Frontal cortex (tissue), 4 donors: ENCODE measurements around the gene CA5A. TPM values are rescaled to one million over a fixed set of nuclear protein-coding genes. Genes with fewer than 3 reads are reported as not detected.
"Not testable (repeated sequence)": the region's sequence is repeated elsewhere in the genome, so short reads cannot be mapped to it uniquely, and the experiment has no call there.

Experiments used
- DNase-seq, 2 donors: peaks; one replicate each; pipeline ENCODE4 v3.0.0; 2012; ENCODE audit warnings: low spot score in 2 of 2
- FAIRE-seq: peaks from 2 replicates; lab custom pipeline; 2012; peaks lifted over from hg19 to GRCh38; lab: Jason Lieb, UNC
- total RNA-seq: library from RNA; depleted of rRNA; stranded (reverse); fragments of >200 nt; gene quantifications from one replicate; pipeline ENCODE4 v1.2.3, GENCODE V29; 2014
- donor health status: control.
- donor health status: control.
- donor health status: control.

Gene CA5A
- total RNA-seq, 1 donor from 2014 or later, result not detected

DNA sequence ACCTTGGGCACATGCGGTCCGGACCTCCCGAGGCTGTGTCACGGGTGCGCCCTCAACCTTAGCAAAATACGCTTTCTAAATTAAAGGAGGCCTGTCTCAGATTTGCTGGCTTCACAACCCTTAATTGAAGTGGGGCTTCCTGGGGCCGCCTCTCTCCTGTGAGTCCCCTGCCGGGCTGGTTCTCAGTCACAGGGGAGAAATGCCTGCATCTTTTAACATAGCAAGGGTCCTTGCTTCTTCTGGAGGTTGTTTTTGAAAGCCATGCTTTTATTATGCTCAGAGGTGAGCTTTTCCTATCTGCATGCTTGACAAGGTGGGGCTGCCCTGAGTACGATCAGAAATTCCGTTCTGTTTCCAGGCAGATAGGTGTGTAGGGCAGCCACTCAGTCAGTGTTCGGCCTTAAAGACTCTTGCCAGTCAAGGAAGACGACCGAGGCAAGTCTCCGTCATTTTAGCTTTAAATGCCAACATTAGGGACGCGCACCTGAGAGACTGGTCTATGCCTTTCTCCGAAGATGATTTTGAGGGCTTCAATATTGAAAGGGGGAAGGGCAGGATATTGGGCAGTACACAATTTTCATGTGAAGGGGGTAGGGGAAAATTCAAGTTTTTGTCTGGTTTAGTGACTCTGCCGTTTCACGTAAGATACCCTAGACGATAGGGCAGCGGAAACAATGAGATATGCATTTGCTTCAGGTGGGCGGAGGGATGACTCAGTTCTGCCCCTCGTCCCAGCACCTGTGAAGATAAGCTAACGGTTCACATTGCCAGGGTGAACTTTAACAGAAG, 61.5 kb downstream of the CA5A start:
- DNase-seq, result no peak

GRCh38 chr16:87870418-87871291, 65.7 kb downstream of the CA5A start:
- DNase-seq, FAIRE-seq: not testable (repeated sequence)

More for the DNA sequence above, 61.5 kb downstream of the CA5A start:
- no peak for FAIRE-seq

DNA sequence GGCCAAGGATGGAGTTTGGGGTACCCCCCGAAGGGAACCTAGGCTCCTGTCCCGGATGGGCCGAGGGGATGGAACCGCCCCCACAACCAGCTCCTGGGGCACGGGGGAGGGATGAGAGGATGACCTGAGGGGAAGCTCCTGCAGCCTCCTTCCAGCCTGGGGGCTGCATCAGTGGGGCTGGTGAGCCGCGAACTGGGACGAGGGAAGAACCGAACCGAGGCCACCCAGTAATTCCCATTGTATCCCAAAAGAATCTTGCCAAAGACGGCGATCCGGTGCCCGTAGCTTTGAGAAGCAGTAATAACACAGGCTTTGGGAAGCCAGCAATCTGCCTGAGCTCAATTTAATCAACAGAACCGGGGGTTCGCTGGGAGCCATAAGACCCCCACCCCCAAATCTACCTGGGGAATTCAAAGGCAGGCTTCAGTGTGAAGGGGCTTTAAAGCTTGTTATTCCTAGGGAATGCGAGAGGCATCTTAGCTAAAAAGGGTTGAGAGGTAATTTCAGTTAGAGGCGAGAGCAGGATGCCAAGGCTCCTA, 66.4 kb downstream of the CA5A start:
- not testable (repeated sequence) for DNase-seq, FAIRE-seq

- peak in 1 of 2 donors; percentile 70 for DNase-seq
- not testable (repeated sequence) for FAIRE-seq
These were observed 67.1 kb downstream of the CA5A start, which contains the start of gene SLC7A5 for GRCh38 chr16:87869061-87869878. TSS of gene SLC7A5 (minus strand) at chr16:87869507. CDS start at chr16:87869422, 85 bp downstream.

GRCh38 chr16:87868254-87869029, 67.9 kb downstream of the CA5A start:
- DNase-seq, FAIRE-seq: not testable (repeated sequence)

DNA sequence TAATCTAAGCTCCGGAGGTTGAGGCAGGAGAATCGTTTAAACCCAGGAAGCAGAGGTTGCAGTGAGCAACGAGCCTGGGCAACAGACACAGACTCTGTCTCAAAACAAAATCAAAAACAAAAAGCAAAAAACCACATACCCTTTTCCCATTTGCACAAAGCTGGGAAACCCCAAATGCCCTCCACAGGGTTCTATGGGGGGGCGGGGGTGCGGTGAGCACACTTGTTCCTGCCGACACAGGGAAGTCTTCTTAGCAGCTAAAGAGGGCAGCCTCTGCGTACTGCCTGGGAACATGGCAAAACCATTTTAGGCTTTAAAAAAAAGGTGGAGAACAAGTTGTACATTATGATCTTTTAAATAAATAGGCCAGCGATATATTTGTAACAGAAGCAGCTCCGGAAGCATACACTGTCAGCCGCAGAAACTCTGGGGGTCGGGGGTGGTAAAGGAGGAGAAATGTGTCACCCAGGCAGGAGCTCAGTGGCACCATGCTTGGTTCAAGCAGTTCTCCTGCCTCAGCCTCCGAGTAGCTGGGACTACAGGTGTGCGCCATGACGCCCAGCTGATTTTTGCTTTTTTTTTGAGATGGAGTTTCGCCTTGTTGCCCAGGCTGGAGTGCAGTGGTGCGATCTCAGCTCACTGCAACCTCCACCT, 70.3 kb downstream of the CA5A start:
- FAIRE-seq, DNase-seq: not testable (repeated sequence)

- FAIRE-seq (no peak), DNase-seq (no peak)
These were observed 71.9 kb downstream of the CA5A start for GRCh38 chr16:87864331-87864989.

DNA sequence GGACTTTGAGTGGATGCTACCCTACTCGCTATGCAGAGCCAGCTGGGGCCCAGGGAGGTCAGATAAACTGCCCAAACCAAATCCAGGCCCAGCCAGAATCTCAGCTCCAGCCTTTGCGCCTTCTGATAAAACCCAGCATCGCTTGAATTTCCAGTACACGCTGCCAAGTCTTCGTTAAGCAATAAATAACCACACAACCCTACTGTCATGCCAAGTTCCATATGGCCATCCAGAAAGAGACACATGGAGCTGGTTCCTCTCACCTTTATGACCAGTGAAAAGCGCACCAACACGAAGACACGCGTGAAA, 73.0 kb downstream of the CA5A start:
- DNase-seq, FAIRE-seq: not testable (repeated sequence)

- not testable (repeated sequence) for FAIRE-seq
These were observed 73.6 kb downstream of the CA5A start for GRCh38 chr16:87862597-87863326.

DNA sequence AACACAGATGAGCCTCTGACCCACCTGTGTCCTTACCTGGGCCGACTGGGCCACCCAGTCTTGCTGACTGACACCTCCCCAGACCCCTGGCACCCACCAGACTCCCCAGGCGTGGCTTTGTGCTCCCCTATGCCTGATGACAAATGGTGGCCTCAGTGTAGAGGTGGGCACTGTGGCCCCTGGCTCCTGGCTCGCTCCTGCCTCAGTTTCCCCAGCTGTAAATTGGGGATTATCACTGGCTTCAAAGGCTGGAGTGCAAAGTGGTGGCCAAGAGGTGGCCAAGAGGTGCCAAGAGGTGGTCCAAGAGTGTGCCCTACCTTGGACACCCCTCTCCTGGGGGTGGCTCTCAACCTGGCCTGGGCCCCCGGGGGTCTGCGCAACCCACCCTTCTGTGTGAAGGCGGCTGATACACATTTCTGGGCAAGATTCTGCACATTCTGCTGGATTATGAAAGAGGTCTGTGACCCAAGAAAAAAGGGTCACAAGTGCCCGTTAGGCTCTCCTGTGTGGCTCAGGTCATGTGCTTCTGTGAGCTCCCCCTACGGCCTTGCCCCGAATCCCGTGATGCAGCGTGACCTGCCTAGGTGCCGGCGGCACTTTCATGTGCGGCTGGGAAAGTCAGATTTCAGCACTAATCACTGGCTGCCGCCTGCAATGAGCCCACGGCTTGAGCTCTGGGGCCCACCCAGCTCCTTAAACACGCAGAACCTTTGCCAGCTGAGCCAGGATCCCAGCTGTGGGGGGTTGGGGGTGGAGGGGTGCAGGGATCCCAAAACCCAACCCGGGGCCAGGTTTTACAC, 74.8 kb downstream of the CA5A start:
- not testable (repeated sequence) for FAIRE-seq, DNase-seq

More at GRCh38 chr16:87862597-87863326, 73.6 kb downstream of the CA5A start:
- not testable (repeated sequence) for DNase-seq

GRCh38 chr16:87860553-87861299, 75.6 kb downstream of the CA5A start:
- DNase-seq, result peak; percentile 9 to 27
- FAIRE-seq, result no peak

DNA sequence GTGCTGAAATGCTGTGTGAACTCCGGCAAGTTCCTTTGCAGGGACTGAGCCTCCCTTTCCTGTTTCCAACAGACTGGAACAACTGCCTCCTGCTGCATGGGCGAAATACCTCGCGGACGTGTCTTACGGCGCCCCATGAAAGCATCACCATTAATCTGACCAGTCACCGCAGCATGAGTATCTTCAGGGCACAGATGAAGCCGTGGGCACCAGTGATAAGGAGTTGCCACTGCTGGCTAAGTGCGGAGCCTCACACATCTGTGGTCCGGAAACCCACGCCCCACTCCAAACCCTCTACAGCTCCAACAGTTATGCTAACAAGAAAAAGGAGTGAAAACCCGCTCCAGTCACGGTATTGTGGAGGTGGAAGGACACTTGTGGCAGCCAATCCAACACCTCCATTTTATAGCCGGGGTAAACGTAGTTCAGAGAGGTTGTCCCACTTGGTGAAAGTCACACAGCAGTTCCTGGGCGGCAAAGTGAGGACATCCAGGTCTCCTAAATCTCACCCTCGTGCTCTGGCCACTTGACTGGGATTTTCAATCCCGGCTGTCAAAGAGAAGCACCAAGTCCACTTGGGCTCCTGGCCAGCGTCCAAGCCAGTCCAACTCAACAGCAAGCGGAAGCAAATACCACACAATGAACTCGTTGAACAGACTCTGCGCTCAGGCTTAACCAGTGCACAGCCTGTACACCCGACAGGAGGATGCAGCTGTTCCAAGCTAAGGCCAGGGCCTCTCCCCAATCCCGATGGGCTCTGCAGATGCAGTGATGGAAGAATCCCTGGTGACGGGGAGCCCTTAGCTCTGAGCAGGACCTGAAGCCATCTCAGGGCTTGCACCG, 78.0 kb downstream of the CA5A start:
- not testable (repeated sequence) for FAIRE-seq
- DNase-seq, result peak in 1 of 2 donors; percentile 8

DNA sequence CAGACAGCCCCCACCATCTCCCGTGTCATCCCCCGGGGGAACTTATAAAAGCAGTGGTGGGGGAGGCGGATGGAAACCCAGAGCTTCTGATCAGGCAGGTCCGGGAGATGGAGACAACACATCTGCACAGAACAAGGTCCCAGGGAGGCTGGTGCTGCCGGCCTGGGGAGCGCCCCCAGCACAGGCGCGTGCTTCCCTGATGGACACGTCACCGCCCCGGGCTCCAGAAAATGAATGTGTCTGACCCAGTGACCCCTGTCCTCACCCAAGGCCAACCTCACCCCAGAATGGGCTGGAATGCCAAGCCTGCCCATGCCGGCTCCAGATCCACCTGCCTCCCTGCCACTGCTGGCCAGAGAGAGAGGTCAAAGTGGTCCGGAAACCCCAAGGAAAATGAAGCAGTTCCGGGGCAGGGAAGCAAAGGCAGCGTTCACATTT, 79.5 kb downstream of the CA5A start:
- FAIRE-seq (no peak), DNase-seq (no peak)

GRCh38 chr16:87855852-87856715, 80.2 kb downstream of the CA5A start:
- no peak for FAIRE-seq

More at GRCh38 chr16:87855852-87856715, 80.2 kb downstream of the CA5A start:
- peak; percentile 39 to 54 for DNase-seq
